GM21447 (cell line): ENCODE measurements around the gene MAGI1.
"Not testable (repeated sequence)": the region's sequence is repeated elsewhere in the genome, so short reads cannot be mapped to it uniquely, and the experiment has no call there.

Experiments
- ATAC-seq: cut with Tn5 transposase; IDR thresholded peaks from one replicate; pipeline ENCODE4 v1.9.1; 2021; ENCODE audit not compliant: unreplicated experiment

MAGI1 gene

DNA sequence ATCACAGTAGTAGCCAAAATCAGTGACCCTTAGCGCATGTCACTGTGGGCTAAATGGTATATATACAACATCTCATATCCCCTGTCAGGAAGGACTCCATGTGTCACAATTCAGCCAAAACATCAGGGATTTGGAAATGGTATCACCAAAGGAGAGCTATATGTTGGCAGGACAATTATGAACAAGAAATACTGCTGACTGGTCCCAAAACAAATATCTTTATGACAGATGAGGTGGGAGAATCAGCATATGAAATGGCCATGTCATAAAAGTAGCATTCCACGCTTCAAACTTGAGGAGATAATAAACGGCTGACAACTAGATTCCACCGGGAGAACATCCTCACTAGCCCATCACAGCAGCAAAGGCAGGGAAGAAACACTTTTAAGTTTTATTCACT is 158.4 kb downstream of the MAGI1 start:
- ATAC-seq = no peak

DNA sequence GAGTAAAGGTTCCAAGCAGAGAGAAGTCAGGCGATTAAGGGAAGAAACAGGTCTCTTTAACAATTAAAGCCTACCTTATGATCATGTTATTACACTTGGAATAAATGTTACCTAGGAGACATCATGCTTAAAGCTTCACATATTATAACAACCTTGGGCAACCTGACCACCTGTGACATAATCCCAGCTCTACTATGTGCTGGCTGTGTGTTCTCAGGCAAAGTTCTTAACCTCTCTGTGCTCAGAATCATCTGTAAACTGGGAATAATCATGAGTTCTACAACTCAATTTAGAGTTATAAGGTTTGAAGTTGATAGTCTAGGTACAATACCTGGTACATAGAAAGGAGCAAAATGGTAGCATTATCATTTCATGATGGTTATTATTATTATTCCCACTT is 159.3 kb downstream of the MAGI1 start:
- ATAC-seq = no peak

DNA sequence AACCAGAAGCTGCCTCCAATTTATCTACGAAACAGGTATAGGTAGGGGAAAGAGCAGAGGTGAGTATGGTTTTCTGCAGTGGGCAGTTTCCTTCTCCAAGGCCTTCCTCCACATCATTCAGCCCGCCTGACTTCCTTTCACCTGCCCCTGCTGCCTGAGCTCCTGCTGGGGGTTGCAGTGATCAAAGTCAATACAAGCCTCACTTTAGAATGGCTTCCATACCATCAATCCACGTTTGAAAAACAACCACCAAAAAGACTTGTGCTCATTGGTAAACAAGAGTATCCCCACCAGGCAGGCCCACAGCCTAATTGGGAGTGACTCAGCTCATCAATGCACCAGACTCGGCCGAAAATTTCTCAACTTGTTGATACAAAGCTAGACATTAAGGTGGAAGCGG is 159.9 kb downstream of the MAGI1 start:
- ATAC-seq = no peak

DNA sequence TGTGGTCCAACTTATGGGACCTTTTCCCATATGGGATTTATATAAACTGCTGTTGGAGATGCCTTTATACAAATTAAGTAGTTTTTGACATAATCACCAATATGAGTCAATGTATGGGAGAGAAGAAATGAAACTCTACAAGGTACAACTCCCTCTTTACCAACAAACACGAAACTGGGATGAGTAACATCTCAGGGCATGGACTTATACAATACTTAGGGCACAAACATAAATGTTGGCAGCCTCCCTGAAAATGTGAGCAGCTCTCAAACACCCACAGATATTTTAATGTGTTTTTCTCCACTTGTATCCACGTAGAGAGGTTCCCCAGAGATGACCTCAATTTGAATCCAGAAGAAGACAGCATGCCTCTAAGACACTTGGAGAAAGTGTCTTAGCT is 161.6 kb downstream of the MAGI1 start:
- ATAC-seq = no peak

DNA sequence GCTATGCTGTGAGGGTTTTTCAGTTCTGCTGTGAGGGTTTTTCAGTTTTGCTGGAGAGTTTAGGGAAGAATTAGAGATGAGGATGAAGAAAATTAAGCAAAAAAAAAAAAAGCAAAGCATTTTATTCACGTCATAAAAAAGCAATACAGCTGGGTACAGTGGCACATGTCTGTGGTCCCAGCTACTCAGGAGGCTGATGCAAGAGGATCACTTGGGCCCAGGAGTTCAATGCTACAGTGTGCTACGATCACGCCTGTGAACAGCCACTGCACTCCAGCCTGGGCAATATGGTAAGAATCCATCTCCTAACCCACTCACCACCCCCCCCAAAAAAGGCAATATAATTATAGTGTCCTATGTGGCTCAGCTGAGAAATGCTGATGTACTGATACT is 162.7 kb downstream of the MAGI1 start:
- ATAC-seq = no peak

DNA sequence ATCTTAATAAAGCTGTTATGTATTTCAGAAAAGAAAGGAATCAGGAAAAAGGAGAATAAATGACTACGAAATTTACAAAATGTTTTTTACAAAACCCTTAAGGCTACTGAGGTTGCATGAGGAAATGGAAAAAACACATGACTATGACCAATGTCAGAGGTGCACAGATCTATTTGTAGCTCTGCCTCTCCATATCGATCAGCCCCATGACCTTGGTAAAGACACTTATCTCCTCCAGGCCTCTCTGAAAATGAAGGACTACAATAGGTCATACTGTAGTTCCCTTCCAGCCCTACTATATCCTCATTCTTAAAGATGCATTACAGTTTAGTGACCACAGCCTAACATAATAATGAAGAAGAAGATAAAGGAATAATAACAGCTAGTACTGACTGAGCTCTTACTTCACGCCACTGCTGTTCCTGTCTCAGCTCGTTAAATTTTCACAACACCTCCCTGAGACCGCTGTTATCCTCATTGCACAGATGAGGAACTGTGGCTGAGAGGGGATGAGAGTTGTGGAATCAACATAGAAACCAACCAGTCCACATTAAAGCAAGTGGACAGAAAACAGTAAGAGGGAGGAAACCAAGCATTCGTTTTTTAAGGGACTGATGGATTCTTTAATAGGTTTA is 163.2 kb downstream of the MAGI1 start:
- ATAC-seq = no peak

DNA sequence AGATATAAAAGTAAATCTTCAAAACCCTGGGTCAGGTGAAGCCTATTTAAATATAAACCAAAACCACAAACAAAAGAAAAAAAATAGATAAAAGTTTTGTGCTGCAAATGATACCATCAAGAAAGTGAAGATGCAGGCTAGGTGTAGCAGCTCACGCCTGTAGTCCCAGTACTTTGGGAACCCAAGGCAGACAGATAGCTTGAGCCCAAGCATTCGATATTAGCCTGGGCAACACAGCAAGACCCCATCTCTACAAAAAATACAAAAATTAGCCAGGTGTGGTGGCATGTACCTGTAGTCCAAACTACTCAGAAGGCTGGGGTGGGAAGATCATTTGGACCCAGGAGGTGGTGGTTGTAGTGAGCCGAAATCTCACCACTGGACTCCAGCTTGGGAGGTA is 164.8 kb downstream of the MAGI1 start:
- no peak for ATAC-seq

DNA sequence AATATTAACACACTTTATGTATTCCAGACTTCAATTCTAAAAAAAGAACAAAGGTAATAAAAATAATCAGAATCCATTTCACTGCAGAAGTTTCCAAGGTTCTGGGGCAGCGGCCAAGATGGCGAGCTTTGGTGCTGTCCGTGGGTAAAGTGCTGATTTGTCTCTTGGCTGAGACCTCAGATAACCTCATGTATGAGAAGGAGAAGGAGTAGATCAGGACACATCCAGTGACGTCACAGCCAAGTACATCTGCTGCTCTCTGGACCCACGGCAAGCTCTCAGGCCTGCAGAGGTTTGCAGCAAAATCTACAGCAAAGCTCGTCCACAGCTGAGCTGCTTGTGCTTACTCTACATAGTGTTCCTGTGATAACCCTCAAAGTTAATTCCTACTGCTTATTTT is 165.7 kb downstream of the MAGI1 start:
- no peak for ATAC-seq

DNA sequence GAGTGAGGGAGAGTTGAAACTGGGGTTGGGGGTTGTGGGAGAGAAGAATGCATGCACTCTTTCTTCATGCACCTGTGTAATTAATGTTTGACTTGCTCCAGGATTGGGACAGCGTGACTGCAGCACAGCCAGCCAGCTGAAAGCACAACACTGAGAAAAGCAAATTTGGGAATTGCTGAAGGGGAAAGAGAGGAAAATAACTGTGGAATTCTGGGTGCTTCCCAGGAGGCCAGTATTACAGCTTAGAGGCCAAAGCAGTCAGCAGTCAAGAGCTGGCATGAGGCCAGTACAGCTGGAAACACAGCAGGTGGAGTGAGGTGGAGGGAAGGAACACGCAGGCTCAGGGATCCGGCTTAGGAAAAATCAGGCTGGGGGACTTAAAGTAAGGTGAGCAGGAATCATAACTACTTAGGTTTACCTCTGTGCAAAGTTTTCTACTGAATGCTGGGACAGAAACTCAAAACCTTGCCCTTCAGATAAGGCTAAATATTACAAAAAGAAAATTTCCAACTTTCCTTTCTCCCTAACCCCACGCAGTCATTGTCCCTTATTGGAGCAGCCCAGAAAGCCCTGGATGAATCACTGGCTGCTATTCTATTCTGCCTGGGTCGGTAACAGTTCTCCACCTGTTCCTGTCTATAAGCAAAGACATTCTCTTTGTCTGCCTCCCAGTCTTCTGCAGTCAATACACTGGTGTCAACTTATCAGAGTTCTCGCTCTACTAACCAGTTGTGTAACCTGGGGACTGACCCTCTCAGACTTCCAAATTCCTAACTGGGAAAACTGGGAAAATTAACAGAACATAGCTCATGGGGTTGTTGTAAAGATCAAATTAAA is 167.2 kb downstream of the MAGI1 start:
- ATAC-seq = no peak

DNA sequence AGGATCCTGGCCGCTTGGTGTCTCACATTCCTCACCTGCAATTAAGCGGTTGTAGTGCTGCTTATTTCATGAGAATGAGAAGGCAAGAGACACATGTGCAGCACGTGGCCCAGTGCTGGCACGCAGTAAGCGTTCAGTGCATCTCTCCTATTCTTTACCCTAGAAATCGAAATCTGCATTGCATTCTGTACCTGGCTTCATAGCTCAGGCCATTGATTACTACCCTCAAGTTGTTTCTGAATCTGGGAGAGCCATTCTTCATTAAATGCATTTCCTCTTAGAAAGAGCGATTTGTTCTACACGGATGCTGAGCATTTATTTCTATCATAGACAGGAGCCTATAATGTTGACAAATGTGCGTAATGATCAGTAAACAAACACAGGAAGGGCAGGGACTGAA is 168.9 kb downstream of the MAGI1 start:
- ATAC-seq = no peak

DNA sequence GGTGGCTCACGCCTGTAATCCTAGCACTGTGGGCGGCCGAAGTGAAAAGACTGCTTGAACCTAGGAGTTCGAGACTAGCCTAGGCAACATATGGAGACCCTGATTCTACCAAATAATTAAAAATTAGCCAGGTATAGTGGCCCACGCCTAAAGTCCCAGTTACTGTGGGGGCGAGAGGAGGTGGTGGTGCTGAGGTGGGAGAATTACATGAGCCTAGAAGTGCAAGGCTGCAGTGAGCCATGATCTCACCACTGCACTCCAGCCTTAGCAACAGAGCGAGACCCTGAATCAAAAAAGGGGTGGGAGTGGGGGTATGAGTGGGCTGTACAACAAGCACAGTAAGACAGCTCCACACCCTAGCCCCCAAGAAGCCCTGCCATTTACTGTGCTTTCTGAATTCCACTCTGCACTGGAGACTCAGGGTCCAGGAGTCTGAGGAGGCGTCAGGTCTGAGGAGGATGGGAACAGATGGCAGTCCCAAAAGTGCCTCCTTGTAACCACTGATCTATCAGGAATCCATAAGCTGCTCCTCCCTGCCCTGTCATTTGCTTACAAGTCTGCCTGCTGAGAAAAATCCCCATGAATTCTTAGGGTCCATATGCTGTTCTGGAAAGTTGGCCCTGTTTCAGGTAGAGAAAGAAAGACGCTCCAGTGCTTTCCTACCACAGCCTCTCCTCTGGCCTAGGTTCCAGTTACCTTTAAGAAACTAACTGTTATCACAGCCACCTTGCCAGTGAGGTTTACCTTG is 171.1 kb downstream of the MAGI1 start:
- no peak for ATAC-seq

DNA sequence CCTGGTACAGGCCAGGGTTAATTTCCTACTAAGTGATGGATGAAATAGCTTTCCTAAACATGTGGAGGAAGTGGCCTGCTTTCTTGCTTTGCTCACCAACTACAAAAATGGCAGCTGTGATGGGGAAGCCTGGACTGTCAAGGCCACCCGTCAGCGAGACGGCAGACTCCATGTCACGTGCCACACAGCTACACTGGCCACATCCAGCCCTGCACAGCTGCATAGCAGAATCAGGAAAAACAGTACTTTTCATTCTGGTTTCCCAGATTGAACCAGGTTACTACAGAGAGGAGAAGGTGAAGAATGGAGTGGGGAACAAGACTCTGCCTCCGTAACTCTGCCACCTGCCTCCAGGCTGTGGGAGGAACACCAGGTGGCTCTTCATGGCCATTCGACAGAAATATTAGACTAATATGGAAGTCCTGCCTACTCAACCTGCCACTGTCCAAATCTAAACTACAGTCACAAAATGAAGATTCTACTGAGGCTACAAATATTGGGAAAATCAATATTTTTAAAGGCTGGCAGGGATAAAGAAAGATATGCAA is 174.3 kb downstream of the MAGI1 start:
- ATAC-seq = no peak

DNA sequence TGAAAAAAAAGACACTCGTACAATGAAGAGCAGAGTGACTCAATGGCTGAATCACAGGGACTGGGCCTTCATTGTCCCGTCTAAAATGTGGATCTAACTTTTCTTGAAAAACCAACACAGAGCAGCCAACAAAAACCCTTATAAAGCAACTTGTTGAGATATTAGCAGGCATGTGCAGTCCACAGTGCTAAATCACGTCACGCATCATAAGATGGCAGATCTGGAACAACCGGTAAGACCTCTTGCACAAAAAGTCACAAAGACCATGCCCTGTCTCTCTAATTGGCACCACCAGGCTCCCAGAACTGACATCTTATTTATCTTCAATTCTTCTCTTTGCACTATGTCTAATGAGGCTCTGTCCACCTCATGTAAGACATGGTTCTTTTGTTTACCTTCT is 177.0 kb downstream of the MAGI1 start:
- no peak for ATAC-seq

DNA sequence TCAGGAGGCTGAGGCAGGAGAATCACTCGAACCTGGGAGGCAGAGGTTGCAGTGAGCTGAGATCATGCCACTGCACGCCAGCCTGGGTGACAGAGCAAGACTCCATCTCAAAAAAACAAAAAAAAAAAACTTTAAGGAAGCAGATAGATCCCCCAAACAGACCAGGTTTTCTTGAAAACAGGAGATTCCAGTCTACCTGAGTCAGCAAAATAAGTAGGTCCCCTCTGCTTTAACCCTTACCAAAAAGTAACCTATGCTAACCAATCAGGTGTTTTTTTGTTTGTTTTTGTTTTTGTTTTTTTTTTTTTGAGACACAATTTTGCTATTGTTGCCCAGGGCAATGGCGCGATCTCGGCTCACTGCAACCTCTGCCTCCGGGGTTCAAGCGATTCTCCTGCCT is 179.1 kb downstream of the MAGI1 start:
- ATAC-seq = not testable (repeated sequence)

DNA sequence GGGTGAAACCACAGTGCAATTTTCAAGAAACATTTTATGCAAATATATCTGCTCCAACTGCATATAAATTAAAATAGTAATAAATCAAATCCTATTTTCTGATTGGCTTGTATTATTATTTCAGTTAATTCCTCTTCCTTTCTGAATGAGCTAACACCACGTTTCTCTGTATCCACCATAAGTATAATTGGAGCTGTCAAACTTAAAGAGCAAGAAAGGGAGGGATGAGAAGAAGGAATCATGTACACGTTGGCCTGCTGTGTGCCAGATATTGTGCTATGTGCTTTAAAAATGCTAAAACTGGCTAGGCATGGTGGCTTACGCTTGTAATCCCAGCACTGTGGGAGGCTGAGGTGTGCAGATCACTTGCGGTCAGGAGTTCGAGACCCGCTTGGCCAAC is 180.0 kb downstream of the MAGI1 start:
- ATAC-seq = no peak

DNA sequence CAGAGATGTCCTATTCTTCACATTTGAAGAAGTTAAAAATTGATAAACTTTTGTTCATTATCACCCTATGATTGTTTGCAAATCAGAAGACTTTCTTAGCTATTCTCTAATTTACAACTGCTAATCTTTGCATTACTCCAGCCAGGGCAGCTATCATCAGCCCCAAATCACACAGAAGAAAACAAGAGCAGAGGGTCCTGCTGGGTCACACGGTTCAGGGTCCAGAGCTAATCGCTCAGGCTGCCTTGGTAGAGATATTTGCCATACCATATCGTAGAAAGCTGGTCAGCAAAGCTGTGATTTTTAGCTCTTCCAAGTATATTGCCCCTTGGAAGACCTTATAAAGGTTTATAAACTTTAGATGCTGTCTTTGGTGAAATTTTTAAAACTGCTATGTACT is 181.4 kb downstream of the MAGI1 start:
- no peak for ATAC-seq

DNA sequence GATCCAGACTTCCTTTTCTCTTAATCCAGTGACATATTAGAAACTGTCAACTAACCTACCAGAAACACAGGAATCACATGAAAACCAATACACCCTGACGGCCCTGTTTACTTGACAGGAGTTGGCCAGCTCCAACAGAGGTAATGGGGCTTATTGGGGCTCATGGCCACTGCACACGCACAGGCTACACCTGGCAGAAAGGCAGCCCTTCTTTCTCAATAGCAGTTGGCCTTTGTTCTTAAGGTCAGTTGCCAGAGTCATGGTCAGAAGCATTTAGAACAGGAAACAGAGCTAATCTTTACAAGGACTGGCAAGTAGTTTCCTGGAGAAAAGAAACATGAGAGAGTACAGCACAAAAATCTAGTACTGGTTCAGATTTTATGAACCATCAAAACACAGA is 181.8 kb downstream of the MAGI1 start:
- ATAC-seq = no peak

DNA sequence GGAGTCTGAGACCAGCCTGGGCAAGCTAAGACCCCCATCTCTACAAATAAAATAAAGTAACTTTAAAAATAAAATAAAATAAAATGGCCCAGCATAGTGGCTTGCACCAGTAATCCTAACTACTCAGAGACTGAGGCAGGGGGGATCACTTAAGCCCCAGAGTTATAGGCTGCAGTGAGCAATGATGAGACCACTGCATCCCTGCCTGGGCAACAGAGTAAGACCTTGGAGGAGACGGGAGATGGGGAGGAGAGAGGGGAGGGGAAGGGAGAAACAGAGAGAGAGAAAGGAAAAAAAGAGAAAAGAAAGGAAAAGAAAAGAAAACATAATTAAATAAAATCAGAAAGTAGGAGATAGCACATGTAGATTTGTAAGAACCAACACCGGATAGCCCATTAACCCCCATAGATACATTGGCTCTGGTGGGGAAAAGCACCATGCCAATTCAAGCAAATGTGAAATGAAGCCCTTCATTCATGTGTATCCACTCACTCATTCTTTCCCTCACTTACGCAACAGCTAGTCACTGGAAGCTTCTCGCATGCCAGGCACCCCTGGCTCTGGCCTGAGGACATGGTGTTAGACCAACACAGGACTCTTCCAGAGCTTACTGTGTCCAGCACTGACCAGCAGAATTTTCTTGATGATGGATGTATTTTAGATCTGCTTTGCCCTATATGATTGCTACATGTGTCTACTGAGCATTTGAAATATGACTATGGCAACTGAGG is 183.2 kb downstream of the MAGI1 start:
- ATAC-seq = no peak

DNA sequence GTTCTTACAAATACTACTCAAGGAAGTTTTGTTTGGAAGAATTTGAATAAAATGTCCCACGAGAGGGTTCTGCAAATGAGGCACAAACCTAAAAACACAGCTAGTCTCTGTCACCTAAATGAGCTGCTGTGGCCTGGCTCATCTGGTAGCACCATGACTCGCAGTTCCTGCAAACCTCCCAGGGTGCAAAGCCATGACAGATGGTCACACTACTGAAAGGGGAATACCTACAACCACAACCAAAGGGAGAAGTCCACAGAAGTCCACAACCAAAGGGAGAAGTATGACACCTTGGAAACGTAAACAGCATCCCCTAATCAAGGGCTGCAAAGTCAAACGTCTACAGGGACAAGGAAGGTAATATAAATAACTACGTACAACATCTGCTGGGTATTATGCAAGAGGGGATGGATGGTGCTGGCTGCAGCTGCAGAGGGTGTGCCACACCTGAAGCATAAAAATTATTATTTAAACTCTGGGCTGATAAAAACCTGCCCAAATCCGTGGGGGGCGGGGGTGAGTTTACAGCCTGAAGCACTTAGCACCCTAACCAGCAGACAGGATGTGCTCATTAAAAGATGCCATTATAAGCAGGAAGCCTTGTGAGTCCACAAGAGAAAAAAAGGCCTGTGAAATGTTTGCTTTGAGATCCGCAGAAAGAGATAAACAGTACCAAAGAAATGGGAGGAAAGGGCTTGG is 184.0 kb downstream of the MAGI1 start:
- no peak for ATAC-seq

DNA sequence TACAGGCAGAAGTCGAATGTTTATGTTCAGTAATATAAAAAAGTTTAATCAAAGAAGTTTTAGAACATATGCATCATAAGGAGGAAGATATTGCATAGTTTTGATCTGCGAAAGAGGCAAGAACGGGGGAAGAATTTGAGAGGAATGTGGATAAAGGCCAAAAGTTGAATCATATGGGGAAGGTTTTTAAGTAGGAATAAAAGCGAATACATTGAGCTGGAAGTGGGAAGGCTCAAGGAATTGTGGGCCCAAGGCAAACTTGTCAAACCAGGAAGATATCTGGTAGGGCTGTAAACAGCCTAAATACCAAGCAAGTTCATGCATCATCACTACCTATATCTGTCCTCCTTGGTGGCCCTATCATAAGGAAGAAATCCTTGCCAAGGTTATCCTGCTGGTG is 186.9 kb downstream of the MAGI1 start:
- ATAC-seq = no peak

DNA sequence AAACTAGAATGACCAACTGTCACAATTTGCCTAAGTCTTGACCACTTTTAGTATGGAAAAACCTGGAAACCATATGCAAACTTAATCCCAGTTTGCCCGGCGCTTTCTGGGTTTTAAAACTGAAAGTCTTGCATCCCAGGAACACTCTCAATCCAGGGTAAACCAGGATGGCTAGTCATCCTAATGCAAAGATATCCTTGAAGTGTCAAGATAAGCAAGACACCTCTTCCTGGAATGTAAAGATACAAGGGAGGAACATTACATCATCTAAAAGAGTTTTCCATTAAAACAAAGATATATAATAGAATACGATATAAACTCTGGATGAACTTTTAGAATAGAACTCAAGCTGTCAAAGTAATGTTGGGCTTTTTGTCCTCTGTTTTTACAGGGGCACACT is 188.5 kb downstream of the MAGI1 start:
- no peak for ATAC-seq
